Liver (tissue), 3 donors: Measurements from ENCODE around the gene CADPS.

Experiments used
- CTCF ChIP-seq: fragments of 150-350 bp; IDR thresholded peaks from 2 replicates; pipeline ENCODE4 v1.5.1; 2017; ENCODE audit warnings: improper control_type of control experiment, low read depth, low read length; ENCODE audit not compliant: missing input control
- GABPA ChIP-seq, 2 donors: IDR thresholded peaks in 1 of 2; conservative IDR thresholded peaks in 1 of 2; 2 replicates each; pipeline ENCODE4 v1.6.1; 2016; ENCODE audit warnings: antibody characterized with exemption in 2 of 2, mild to moderate bottlenecking in 1 of 2, moderate library complexity in 1 of 2
- HNF4A ChIP-seq, 2 donors: conservative IDR thresholded peaks; 2 replicates each; pipeline ENCODE4 v1.6.1; 2016; ENCODE audit warnings: antibody characterized with exemption in 2 of 2, mild to moderate bottlenecking in 2 of 2
- JUND ChIP-seq, 2 donors: IDR thresholded peaks; 2 replicates each; pipeline ENCODE4 v1.6.1; 2016; ENCODE audit warnings: antibody characterized with exemption in 2 of 2
- MAX ChIP-seq: IDR thresholded peaks from 2 replicates; pipeline ENCODE4 v1.6.1; 2016; ENCODE audit warnings: antibody characterized with exemption
- RAD21 ChIP-seq, 2 donors: IDR thresholded peaks; 2 replicates each; pipeline ENCODE4 v1.6.1; 2016; ENCODE audit warnings: antibody characterized with exemption in 2 of 2, mild to moderate bottlenecking in 2 of 2
- REST ChIP-seq: IDR thresholded peaks from 2 replicates; pipeline ENCODE4 v1.6.1; 2016; ENCODE audit warnings: antibody characterized with exemption, mild to moderate bottlenecking
- SP1 ChIP-seq: IDR thresholded peaks from 2 replicates; pipeline ENCODE4 v1.6.1; 2018; ENCODE audit warnings: antibody characterized with exemption, mild to moderate bottlenecking
- TAF1 ChIP-seq: conservative IDR thresholded peaks from 2 replicates; pipeline ENCODE4 v1.6.1; 2016; ENCODE audit warnings: antibody characterized with exemption, mild to moderate bottlenecking
- YY1 ChIP-seq: IDR thresholded peaks from 2 replicates; pipeline ENCODE4 v1.6.1; 2016; ENCODE audit warnings: antibody characterized with exemption, mild to moderate bottlenecking
- donor health status: healthy.
- donor health status: healthy.

DNA sequence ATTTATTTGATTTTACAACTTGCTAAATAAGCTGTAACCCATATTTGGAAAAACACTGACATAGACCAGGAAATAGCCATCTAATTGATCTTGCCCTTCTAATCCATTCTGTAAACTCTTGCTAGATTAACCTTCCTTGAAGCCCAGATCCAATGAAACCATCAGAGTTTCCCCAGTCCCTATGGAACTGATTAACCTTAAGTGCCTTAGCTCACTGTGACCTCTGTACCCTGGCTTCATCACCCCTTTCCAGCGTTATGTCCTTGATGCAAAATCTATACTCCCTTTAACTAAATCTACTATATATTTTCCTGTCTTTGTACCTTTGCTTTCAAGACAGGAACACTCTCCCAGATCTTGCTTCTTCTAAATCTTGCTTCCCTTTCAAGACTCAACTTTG, 42.9 kb upstream of the CADPS start:
- TF ChIP-seq CTCF: no peak
- TF ChIP-seq REST: no peak
- no peak for TF ChIP-seq MAX
- TF ChIP-seq JUND (IDR thresholded peaks at IDR 0.05): no peak
- no peak for TF ChIP-seq GABPA (IDR thresholded peaks at IDR 0.05 in 1 of 2, conservative IDR thresholded peaks at IDR 0.05 in 1 of 2)
- TF ChIP-seq RAD21 (IDR thresholded peaks at IDR 0.05): no peak
- no peak for TF ChIP-seq HNF4A (conservative IDR thresholded peaks at IDR 0.05)
- TF ChIP-seq TAF1: no peak
- TF ChIP-seq SP1: no peak
- no peak for TF ChIP-seq YY1
